HepG2 (cell line): ENCODE results near the gene KDM6B. TPM values are rescaled to one million over a fixed set of nuclear protein-coding genes. Genes with fewer than 3 reads are reported as not detected.

ENCODE experiments used
- ATAC-seq: fragments of 200-7000 bp; cut with Tn5 transposase; 3 replicates; pipeline ENCODE4 v1.9.1; 2020; ENCODE audit warnings: mild to moderate bottlenecking, moderate library complexity
- BruUV-seq: library from RNA; stranded (reverse); fragments of 400-500 nt; replicated peaks from 2 replicates; lab custom pipeline; 2021; lab: Mats Ljungman, UMichigan
- CTCF ChIA-PET: fragments of 300-600 bp; formaldehyde crosslinking; extraction: SDS; loops from one replicate; lab custom pipeline; 2021; ENCODE audit warnings: low total read pairs, inconsistent platforms, low intra/inter-chr PET ratio; lab: Yijun Ruan, JAX
- POLR2A ChIA-PET: fragments of 350-600 bp; sonication (Branson Sonifier 250); formaldehyde crosslinking; loops from one replicate; lab custom pipeline; 2020; ENCODE audit warnings: antibody characterized with exemption, inconsistent platforms; lab: Yijun Ruan, JAX
- DNase-seq: peaks from one replicate; pipeline ENCODE4 v3.0.0-alpha.2; 2015; ENCODE audit warnings: low spot score
- FAIRE-seq: peaks from 3 replicates; lab custom pipeline; 2011; peaks lifted over from hg19 to GRCh38; lab: Jason Lieb, UNC
- H2AFZ ChIP-seq: one replicate; pipeline ENCODE4 v1.6.1; 2011; ENCODE audit warnings: low read length, inconsistent platforms
- H3K27ac ChIP-seq: fragments of 300-600 bp; 3 replicates; pipeline ENCODE4 v1.8.0; 2011; ENCODE audit warnings: mixed run types, mild to moderate bottlenecking, mixed read lengths, low read length, inconsistent platforms; ENCODE audit not compliant: insufficient read depth; ENCODE audit errors: extremely low read length
- H3K27me3 ChIP-seq, 2 experiments: fragments of 200-600 bp in 1 of 2; 2 replicates in 1 of 2; 3 replicates in 1 of 2; pipeline versions ENCODE4 v1.6.0 to v1.8.0; 2011; ENCODE audit warnings: low read length in 2 of 2, mild to moderate bottlenecking in 2 of 2, moderate library complexity in 2 of 2, inconsistent platforms in 1 of 2; ENCODE audit not compliant: insufficient read depth in 2 of 2, control insufficient read depth in 1 of 2
- H3K36me3 ChIP-seq, 2 experiments: fragments of 200-600 bp in 1 of 2; replicated peaks in 1 of 2; 2 replicates in 1 of 2; 3 replicates in 1 of 2; pipeline versions ENCODE4 v1.5.1 to v1.8.0; 2011; ENCODE audit warnings: low read length in 2 of 2, inconsistent platforms in 1 of 2; ENCODE audit not compliant: insufficient read depth in 2 of 2, control insufficient read depth in 1 of 2
- H3K4me1 ChIP-seq: 2 replicates; pipeline ENCODE4 v1.5.1; 2012; ENCODE audit warnings: low read length, inconsistent platforms; ENCODE audit not compliant: insufficient read depth
- H3K4me2 ChIP-seq: 2 replicates; pipeline ENCODE4 v1.6.0; 2011; ENCODE audit warnings: low read depth, low read length, inconsistent platforms
- H3K4me3 ChIP-seq, 3 experiments: fragments of 200-600 bp in 1 of 3; sonication (generic), shearing (Covaris generic) in 1 of 3; replicated peaks in 1 of 3; 2 replicates each; pipeline ENCODE4 v1.5.1; 2011 to 2016; ENCODE audit warnings: low read length in 3 of 3, inconsistent platforms in 2 of 3, low read depth in 2 of 3, mild to moderate bottlenecking in 2 of 3, control low read depth in 1 of 3, mixed read lengths in 1 of 3; ENCODE audit not compliant: insufficient read depth in 1 of 3
- H3K79me2 ChIP-seq: one replicate; pipeline ENCODE4 v1.6.1; 2011; ENCODE audit warnings: low read length, inconsistent platforms; ENCODE audit not compliant: insufficient read depth
- H3K9ac ChIP-seq: 2 replicates; pipeline ENCODE4 v1.6.0; 2011; ENCODE audit warnings: mild to moderate bottlenecking, low read depth, low read length, inconsistent platforms; ENCODE audit not compliant: insufficient read depth
- H3K9me3 ChIP-seq: 2 replicates; pipeline ENCODE4 v1.5.1; 2012; ENCODE audit warnings: mild to moderate bottlenecking, low read length
- H4K20me1 ChIP-seq: 2 replicates; pipeline ENCODE4 v1.6.0; 2011; ENCODE audit warnings: inconsistent platforms, mild to moderate bottlenecking, low read length, moderate library complexity; ENCODE audit not compliant: insufficient read depth
- ATRX ChIP-seq: sonication (generic); formaldehyde crosslinking; IDR thresholded peaks from 2 replicates; pipeline ENCODE4 v1.4.0; 2020; ENCODE audit warnings: missing genetic modification reagents, borderline replicate concordance
- DPF2 ChIP-seq: sonication (generic); formaldehyde crosslinking; IDR thresholded peaks from 2 replicates; pipeline ENCODE4 v1.4.0; 2020; ENCODE audit warnings: mild to moderate bottlenecking, low read depth, missing genetic modification reagents, borderline replicate concordance
- FOXA1 ChIP-seq, 2 experiments: fragments of 450-650 bp in 1 of 2; sonication (generic) in 1 of 2; formaldehyde crosslinking in 1 of 2; IDR thresholded peaks; 2 replicates each; pipeline versions ENCODE4 v1.4.0 to v1.6.1; 2016 to 2020; ENCODE audit warnings: missing genetic modification reagents in 1 of 2
- HINFP ChIP-seq: sonication (generic); formaldehyde crosslinking; IDR thresholded peaks from 2 replicates; pipeline ENCODE4 v1.4.0; 2020; ENCODE audit warnings: low read depth, mild to moderate bottlenecking, missing genetic modification reagents
- MIER3 ChIP-seq: IDR thresholded peaks from 2 replicates; pipeline ENCODE4 v1.6.1; 2016; ENCODE audit warnings: missing compliant biosample characterization, borderline replicate concordance
- MNT ChIP-seq: fragments of 450-650 bp; IDR thresholded peaks from 2 replicates; pipeline ENCODE4 v1.6.1; 2016
- MXD3 ChIP-seq: IDR thresholded peaks from 2 replicates; pipeline ENCODE4 v1.6.1; 2016; ENCODE audit warnings: mild to moderate bottlenecking, missing biosample characterization, missing genetic modification reagents
- PHF20 ChIP-seq: sonication (generic); formaldehyde crosslinking; IDR thresholded peaks from 2 replicates; pipeline ENCODE4 v1.5.0; 2020; ENCODE audit warnings: mild to moderate bottlenecking, missing genetic modification reagents
- RBFOX2 ChIP-seq: fragments of 200-400 bp; formaldehyde crosslinking; IDR thresholded peaks from 2 replicates; pipeline ENCODE4 v1.6.1; 2017; ENCODE audit warnings: low read depth, mild to moderate bottlenecking, low read length
- RBM22 ChIP-seq: fragments of 200-400 bp; formaldehyde crosslinking; optimal IDR thresholded peaks from 2 replicates; pipeline ENCODE3; 2017; ENCODE audit warnings: mild to moderate bottlenecking, low read length, moderate library complexity
- SIX1 ChIP-seq: sonication (generic); formaldehyde crosslinking; IDR thresholded peaks from 2 replicates; pipeline ENCODE4 v1.4.0; 2020; ENCODE audit warnings: missing genetic modification reagents, borderline replicate concordance
- ZNF362 ChIP-seq: sonication (generic); formaldehyde crosslinking; IDR thresholded peaks from 2 replicates; pipeline ENCODE4 v1.4.0; 2020; ENCODE audit warnings: missing genetic modification reagents, mild to moderate bottlenecking, borderline replicate concordance
- WGBS: methylation state at CpG from one replicate; pipeline ENCODE4 v1.1.6; 2017; ENCODE audit warnings: low lambda C conversion rate; 5-methylcytosine and 5-hydroxymethylcytosine counted together
- in situ Hi-C: cut with HindIII; loops from 2 replicates; pipeline ENCODE4 v1.10.0; 2017; ENCODE audit warnings: low pct_unique_long_range_greater_than_20kb; ENCODE audit not compliant: extremely low pct_ligation_motif_present
- intact Hi-C: fragments of 100-400 bp; cut with micrococcal nuclease; formaldehyde crosslinking; loops from one replicate; pipeline ENCODE4 v1.10.0; 2022; ENCODE audit not compliant: unreplicated experiment
- polyA plus RNA-seq, 8 experiments: library from polyadenylated mRNA; depleted of rRNA in 3 of 8; stranded (reverse) in 7 of 8; unstranded in 1 of 8; fragments of >200 nt; fragmentation: Illumina TruSeq in 4 of 8; extraction: Trizol in 4 of 8; gene quantifications; 2 replicates each; pipeline versions ENCODE4 v1.2.1 to v1.2.3, GENCODE V29; 2011 to 2016; ENCODE audit warnings: low read depth in 4 of 8, missing spikeins in 1 of 8, mixed read lengths in 1 of 8; ENCODE audit not compliant: insufficient read depth in 1 of 8
- total RNA-seq, 5 experiments: library from RNA; depleted of rRNA; stranded (reverse); fragments of >200 nt; fragmentation: Illumina TruSeq; extraction: Trizol; gene quantifications; 2 replicates each; pipeline ENCODE4 v1.2.3, GENCODE V29; 2016; ENCODE audit warnings: low read depth in 1 of 5

KDM6B gene
- total and polyA plus RNA-seq, 2 of the 13 experiments (the other 11 are each of a cell fraction or from before 2014, with no cell fraction given), result 1.3 to 2.1 TPM

GRCh38 chr17:7853691-7854038 is 19.6 kb downstream of the KDM6B start:
- ChIA-PET POLR2A (no interaction called here), CTCF (no interaction called here)
- WGBS, result 95% methylated on average over 21 of the region's 21 CpGs
- H4K20me1 ChIP-seq, result peaks cover 7% of the 10 kb centered on the region
- no peaks in the 10 kb centered on the region for H3K9me3 ChIP-seq
- DNase-seq (no peak), ATAC-seq (no peak), FAIRE-seq (no peak)
- H2AFZ ChIP-seq, result no peak overlapping the region
- H3K27me3 ChIP-seq, result no peaks in the 10 kb centered on the region; a peak in 1 of 5 replicates
- peaks cover 4% of the 10 kb centered on the region for H3K79me2 ChIP-seq
- no peak overlapping the region for H3K9ac ChIP-seq
- no peak overlapping the region for H3K4me3 ChIP-seq
- TF ChIP-seq MNT, result no peak
- TF ChIP-seq MXD3 (CRISPR knock-in tag), result no peak
- no peak for TF ChIP-seq HINFP (CRISPR knock-in tag)
- no peak for TF ChIP-seq FOXA1 (IDR thresholded peaks at IDR 0.05)
- no peak for TF ChIP-seq FOXA1 (CRISPR knock-in tag; IDR thresholded peaks at IDR 0.05)
- no peak for TF ChIP-seq MIER3 (CRISPR knock-in tag)
- TF ChIP-seq RBM22, result peak; percentile 33
- TF ChIP-seq DPF2 (CRISPR knock-in tag), result no peak
- no peak for TF ChIP-seq ATRX (CRISPR knock-in tag)
- TF ChIP-seq ZNF362 (CRISPR knock-in tag), result no peak
- TF ChIP-seq RBFOX2, result 0 out of 2 replicates have a peak, but pooled peaks have one; percentile 33
- TF ChIP-seq SIX1 (CRISPR knock-in tag), result no peak
- no peak for TF ChIP-seq PHF20 (CRISPR knock-in tag)
- peaks cover 17% of the 10 kb centered on the region for H3K4me1 ChIP-seq
- intact Hi-C loops, result no loop called here
- in situ Hi-C loops, result no loop called here
- H3K27ac ChIP-seq, result no peak overlapping the region
- peaks cover 20 to 41% of the 10 kb centered on the region in 2 experiments for H3K36me3 ChIP-seq
- no peak overlapping the region for H3K4me2 ChIP-seq
- TSS peak; percentile 13 for BruUV-seq
